ENCODE measurements around the gene SLC25A33.

SLC25A33 gene

GRCh38 chr1:9601942-9602793 is 62.9 kb downstream of the SLC25A33 start:
- DNase-seq (ENCODE audit: low read depth): no peak

- no peak for DNase-seq (ENCODE audit: low read depth)
Observed at GRCh38 chr1:9602794-9603167, 63.5 kb downstream of the SLC25A33 start.

- DNase-seq (ENCODE audit: low read depth): no peak
Observed at GRCh38 chr1:9603307-9603706, 64.0 kb downstream of the SLC25A33 start.

GRCh38 chr1:9603766-9604753 is 64.8 kb downstream of the SLC25A33 start:
- DNase-seq (ENCODE audit: low read depth): no peak

GRCh38 chr1:9604836-9605235 is 65.6 kb downstream of the SLC25A33 start:
- DNase-seq (ENCODE audit: low read depth): no peak

GRCh38 chr1:9605946-9606455 is 66.7 kb downstream of the SLC25A33 start:
- no peak for DNase-seq (ENCODE audit: low read depth)

GRCh38 chr1:9606458-9606857 is 67.2 kb downstream of the SLC25A33 start:
- no peak for DNase-seq (ENCODE audit: low read depth)

- DNase-seq (ENCODE audit: low read depth): no peak
Observed at GRCh38 chr1:9606948-9607347, 67.7 kb downstream of the SLC25A33 start.

GRCh38 chr1:9607352-9607751 is 68.1 kb downstream of the SLC25A33 start:
- DNase-seq (ENCODE audit: low read depth): no peak

GRCh38 chr1:9609998-9610397 is 70.7 kb downstream of the SLC25A33 start:
- no peak for DNase-seq (ENCODE audit: low read depth)

GRCh38 chr1:9610548-9610947 is 71.3 kb downstream of the SLC25A33 start:
- DNase-seq (ENCODE audit: low read depth): no peak

GRCh38 chr1:9611716-9612115 is 72.5 kb downstream of the SLC25A33 start:
- no peak for DNase-seq (ENCODE audit: low read depth)

GRCh38 chr1:9612162-9612845 is 73.0 kb downstream of the SLC25A33 start:
- no peak for DNase-seq (ENCODE audit: low read depth)

GRCh38 chr1:9612871-9613624 is 73.8 kb downstream of the SLC25A33 start:
- no peak for DNase-seq (ENCODE audit: low read depth)

GRCh38 chr1:9613625-9614299 is 74.5 kb downstream of the SLC25A33 start:
- no peak for DNase-seq (ENCODE audit: low read depth)

- peak; percentile 53 for DNase-seq (ENCODE audit: low read depth)
Observed at GRCh38 chr1:9615316-9616063, 76.2 kb downstream of the SLC25A33 start.

GRCh38 chr1:9618909-9619679 is 79.8 kb downstream of the SLC25A33 start:
- DNase-seq (ENCODE audit: low read depth): no peak

GRCh38 chr1:9621032-9621431 is 81.8 kb downstream of the SLC25A33 start:
- DNase-seq (ENCODE audit: low read depth): no peak

- DNase-seq (ENCODE audit: low read depth): no peak
Observed at GRCh38 chr1:9624081-9624480, 84.8 kb downstream of the SLC25A33 start.

All from activated T-cell treated with anti-CD3 and anti-CD28 coated beads for 48 hours (primary cell).